ENCODE results near the gene MUTYH. TPM values are rescaled to one million over a fixed set of nuclear protein-coding genes. Genes with fewer than 3 reads are reported as not detected.
"Not testable (repeated sequence)": the region's sequence is repeated elsewhere in the genome, so short reads cannot be mapped to it uniquely, and the experiment has no call there.

The MUTYH gene
- total RNA-seq, 1 donor from 2014 or later = 11.8 TPM

- ATAC-seq = no peak
- DNase-seq (ENCODE audit: low spot score) = no peak
These were observed 14.3 kb downstream of the MUTYH start for GRCh38 chr1:45325851-45326506.

- no peak for ATAC-seq
- no peak for DNase-seq (ENCODE audit: low spot score)
These were observed 17.7 kb downstream of the MUTYH start for GRCh38 chr1:45322486-45323040.

DNA sequence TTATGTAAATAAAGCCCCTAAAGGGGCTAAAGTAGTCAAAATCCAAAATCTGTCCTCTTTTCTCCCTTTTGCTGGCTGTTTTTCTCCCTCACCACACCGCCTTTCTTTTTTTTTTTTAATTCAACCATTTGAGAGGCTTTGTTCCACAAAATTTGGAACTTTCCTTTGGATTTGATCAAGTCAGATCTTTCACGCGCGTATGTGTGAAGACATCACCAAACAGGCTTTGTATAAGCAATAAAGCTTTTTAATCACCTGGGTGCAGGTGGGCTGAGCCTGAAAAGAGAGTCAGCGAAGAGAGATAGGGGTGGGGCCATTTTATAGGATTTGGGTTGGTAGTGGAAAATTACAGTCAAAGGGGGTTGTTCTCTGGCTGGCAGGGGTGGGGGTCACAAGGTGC is 18.8 kb downstream of the MUTYH start:
- no peak for DNase-seq (ENCODE audit: low spot score)
- no peak for ATAC-seq

GRCh38 chr1:45319761-45320160 is 20.5 kb downstream of the MUTYH start:
- no peak for ATAC-seq
- no peak for DNase-seq (ENCODE audit: low spot score)

DNA sequence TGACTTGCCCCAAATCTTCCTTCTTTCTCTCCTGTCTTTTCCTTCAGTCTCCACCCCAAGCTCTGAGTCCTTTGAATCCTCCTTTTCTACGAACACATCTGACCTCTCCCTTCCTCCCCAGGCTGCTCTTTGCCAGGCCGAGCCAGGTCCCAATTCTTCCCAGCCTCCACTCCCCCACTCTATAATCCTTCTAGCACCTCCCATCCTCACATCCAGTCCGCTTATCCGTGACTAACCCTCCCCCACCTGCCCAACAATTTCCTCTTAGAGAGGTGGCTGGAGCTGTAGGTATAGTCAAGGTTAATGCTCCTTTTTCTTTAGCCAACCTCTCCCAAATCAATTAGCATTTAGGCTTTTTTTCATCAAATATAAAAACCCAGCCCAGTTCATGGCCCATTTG is 23.1 kb downstream of the MUTYH start:
- ATAC-seq (no peak), DNase-seq (ENCODE audit: low spot score) (no peak)

- DNase-seq (ENCODE audit: low spot score) = no peak
- no peak for ATAC-seq
These were observed 26.0 kb downstream of the MUTYH start for GRCh38 chr1:45314266-45314665.

DNA sequence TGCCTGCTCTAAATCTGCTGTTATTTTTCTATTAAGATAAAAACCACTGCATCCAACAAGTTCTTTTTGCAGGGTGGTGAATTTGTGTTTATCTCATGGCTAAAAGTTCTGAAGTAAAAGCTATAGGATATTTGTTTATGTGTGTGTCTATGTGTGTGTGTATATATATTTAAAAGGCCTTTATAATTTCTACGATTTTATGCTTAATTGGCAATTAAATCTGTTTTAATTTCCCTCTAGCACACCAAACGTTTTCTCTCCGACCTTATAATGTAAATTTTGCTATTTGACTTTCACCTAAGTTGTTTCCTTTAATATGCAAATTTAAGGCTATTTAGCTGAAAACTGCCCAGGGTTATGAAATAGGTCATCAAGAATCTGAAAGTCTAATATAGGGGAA is 33.3 kb downstream of the MUTYH start:
- DNase-seq (ENCODE audit: low spot score) (no peak), ATAC-seq (no peak)

DNA sequence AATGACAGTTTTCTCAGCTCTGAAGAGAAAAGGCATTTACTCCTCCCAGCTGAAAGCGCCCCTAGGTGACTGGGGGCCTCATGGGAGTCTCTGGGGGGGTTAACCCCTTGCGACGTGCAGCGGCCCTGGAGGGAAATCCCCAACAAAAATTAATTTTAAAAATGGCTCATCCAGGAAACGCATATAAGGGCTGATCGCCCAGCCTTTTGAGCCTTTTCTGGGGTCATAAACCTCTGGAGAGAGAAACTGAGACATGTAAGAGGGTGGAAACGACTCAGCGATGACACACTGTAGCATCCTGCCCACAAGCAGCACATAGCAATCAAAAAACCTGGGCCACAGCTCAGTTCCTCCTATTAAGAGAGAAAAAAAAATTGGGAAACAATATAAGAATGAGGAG is 33.9 kb downstream of the MUTYH start:
- no peak for ATAC-seq
- no peak for DNase-seq (ENCODE audit: low spot score)

- no peak for DNase-seq (ENCODE audit: low spot score)
- no peak for ATAC-seq
These were observed 35.0 kb downstream of the MUTYH start for GRCh38 chr1:45305231-45305630.

GRCh38 chr1:45304311-45305081 is 35.7 kb downstream of the MUTYH start:
- peak; percentile 62 for ATAC-seq
- peak; percentile 79 for DNase-seq (ENCODE audit: low spot score)

DNA sequence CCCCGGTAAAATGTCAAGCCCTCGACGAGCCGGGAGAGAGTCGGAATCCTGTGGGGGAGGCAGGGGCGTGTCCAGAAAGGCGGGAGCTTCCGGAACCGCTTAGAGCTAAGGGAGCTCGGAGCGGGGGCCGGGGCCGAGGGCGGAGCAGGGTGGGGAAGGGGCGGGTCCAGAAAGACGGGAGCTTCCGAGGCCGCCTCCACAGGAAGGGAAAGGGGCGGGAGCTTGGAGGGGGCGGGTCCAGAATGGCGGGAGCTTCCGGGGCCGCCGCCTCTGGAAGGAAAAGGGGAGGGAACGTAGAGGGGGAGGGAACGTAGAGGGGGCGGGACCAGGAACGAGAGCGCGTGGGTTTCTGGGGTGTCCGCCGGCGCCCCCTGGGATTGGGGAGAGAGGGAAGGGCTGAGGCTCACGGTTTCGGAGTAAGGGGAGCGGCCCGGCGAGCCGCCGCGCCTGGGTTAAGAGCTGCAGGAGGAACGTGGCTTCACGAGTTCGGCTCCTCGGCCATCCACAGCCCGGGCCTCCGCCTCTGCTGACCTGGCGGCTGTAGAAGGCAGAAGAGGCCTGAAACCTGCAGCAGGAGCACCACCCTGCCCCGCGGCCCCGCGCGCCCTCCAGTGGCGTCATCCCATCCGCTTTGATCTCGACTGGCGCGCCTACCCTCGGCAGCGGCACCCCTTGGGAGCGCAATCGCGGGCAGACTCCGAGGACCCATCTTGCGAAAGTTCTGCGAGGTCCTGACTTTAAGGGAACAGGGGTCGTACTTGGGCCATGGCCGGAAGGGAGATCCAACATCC is 36.5 kb downstream of the MUTYH start:
- DNase-seq (ENCODE audit: low spot score) (peak; percentile 98), ATAC-seq (peak; percentile 92)

- ATAC-seq (no peak), DNase-seq (ENCODE audit: low spot score) (no peak)
These were observed 37.6 kb downstream of the MUTYH start for GRCh38 chr1:45302505-45303150.

- ATAC-seq = no peak
- DNase-seq (ENCODE audit: low spot score) = no peak
These were observed 39.6 kb downstream of the MUTYH start for GRCh38 chr1:45300669-45300997.

DNA sequence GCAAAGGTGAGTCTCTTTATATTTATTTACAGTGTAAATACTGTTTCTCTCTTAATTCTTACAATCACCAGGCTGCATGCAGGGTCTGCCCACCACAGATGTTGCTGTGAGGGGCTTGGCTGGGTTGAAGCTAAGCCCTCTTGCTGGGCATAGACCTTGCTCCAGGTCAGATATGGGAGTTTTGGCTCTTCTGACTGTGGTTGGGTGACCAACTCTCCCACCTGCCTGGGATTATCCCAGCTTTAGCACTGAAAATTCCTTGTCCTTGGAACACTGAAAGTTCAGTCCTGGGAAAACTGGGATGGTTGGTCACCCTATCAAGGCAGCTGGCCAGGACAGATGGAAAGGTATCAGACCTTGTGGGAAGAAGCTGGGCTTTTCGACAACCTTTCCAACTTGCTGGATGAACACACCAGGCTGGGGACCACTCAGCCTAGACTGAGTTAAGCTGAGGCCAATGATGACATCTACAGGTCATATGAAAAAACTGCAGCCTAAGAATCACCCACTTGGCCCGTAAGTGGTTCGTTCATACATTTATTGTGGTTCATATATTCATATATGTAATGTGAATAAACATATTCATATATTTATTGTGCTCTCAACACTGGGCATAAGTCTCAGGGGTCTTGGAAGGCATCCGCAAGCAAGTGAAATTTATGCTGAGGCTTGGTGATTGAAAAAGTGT is 40.1 kb downstream of the MUTYH start:
- DNase-seq (ENCODE audit: low spot score) = no peak
- no peak for ATAC-seq

- ATAC-seq (no peak), DNase-seq (ENCODE audit: low spot score) (no peak)
These were observed 40.9 kb downstream of the MUTYH start for GRCh38 chr1:45299296-45299695.

- no peak for DNase-seq (ENCODE audit: low spot score)
These were observed 42.4 kb downstream of the MUTYH start for GRCh38 chr1:45297666-45298356.

DNA sequence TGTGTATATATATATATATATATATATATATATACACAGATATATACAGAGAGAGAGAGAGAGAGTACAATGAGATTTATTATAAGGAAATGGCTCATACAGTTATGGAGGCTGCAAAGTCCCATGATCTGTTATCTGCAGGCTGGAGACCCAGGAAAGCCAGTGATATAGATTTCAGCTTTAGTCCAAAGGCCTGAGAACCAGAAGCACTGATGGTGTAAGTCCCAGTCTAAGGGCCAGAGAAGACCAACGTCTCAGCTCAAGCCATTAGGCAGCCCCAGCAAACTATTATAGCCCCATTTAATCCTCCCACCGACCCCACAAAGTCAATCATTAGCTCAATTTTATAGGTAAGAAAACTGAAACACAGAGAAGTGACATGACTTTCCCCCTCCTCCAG is 48.5 kb downstream of the MUTYH start:
- ATAC-seq (no peak), DNase-seq (ENCODE audit: low spot score) (no peak)

More at GRCh38 chr1:45297666-45298356, 42.4 kb downstream of the MUTYH start:
- peak; percentile 90 for ATAC-seq

- DNase-seq (ENCODE audit: low spot score); ATAC-seq: not testable (repeated sequence)
These were observed 49.2 kb downstream of the MUTYH start for GRCh38 chr1:45291002-45291401.

DNA sequence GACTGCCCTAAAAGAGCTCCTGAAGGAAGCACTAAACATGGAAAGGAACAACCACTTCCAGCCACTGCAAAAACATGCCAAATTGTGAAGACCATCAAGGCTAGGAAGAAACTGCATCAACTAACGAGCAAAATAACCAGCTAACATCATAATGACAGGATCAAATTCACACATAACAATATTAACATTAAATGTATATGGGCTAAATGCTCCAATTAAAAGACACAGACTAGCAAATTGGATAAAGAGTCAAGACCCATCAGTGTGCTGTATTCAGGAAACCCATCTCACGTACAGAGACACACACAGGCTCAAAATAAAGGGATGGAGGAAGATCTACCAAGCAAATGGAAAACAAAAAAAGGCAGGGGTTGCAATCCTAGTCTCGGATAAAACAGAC is 53.7 kb downstream of the MUTYH start:
- ATAC-seq; DNase-seq (ENCODE audit: low spot score): not testable (repeated sequence)

DNA sequence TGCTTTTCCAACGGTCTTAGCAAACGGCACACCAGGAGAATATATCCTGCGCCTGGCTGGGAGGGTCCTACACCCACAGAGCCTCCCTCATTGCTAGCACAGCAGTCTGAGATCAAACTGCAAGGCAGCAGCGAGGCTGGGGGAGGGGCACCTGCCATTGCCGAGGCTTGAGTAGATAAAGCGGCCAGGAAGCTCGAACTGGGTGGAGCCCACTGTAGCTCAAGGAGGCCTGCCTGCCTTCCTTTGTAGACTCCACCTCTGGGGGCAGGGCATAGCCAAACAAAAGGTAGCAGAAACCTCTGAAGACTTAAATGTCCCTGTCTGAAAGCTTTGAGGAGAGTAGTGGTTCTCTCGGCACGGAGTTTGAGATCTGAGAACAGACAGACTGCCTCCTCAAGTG is 55.4 kb downstream of the MUTYH start:
- not testable (repeated sequence) for ATAC-seq; DNase-seq (ENCODE audit: low spot score)
